Rectal smooth muscle tissue (tissue), 1 donor: Measurements from ENCODE around the gene ACADS.
"Not testable (repeated sequence)": the region's sequence is repeated elsewhere in the genome, so short reads cannot be mapped to it uniquely, and the experiment has no call there.

ENCODE experiments used
- H3K27ac ChIP-seq: one replicate; pipeline ENCODE4 v1.7.0; 2013; ENCODE audit warnings: low read depth, low read length, inconsistent platforms
- H3K27me3 ChIP-seq: one replicate; pipeline ENCODE4 v1.7.0; 2013; ENCODE audit warnings: low read length; ENCODE audit not compliant: control insufficient read depth, insufficient read depth
- H3K36me3 ChIP-seq: one replicate; pipeline ENCODE4 v1.7.0; 2013; ENCODE audit warnings: low read length; ENCODE audit not compliant: control insufficient read depth, insufficient read depth
- H3K4me1 ChIP-seq: one replicate; pipeline ENCODE4 v1.7.0; 2013; ENCODE audit warnings: low read length; ENCODE audit not compliant: control insufficient read depth, insufficient read depth
- H3K4me3 ChIP-seq: one replicate; pipeline ENCODE4 v1.7.0; 2013; ENCODE audit warnings: low read length
- H3K9ac ChIP-seq: one replicate; pipeline ENCODE4 v1.7.0; 2013; ENCODE audit warnings: low read length

Gene ACADS

DNA sequence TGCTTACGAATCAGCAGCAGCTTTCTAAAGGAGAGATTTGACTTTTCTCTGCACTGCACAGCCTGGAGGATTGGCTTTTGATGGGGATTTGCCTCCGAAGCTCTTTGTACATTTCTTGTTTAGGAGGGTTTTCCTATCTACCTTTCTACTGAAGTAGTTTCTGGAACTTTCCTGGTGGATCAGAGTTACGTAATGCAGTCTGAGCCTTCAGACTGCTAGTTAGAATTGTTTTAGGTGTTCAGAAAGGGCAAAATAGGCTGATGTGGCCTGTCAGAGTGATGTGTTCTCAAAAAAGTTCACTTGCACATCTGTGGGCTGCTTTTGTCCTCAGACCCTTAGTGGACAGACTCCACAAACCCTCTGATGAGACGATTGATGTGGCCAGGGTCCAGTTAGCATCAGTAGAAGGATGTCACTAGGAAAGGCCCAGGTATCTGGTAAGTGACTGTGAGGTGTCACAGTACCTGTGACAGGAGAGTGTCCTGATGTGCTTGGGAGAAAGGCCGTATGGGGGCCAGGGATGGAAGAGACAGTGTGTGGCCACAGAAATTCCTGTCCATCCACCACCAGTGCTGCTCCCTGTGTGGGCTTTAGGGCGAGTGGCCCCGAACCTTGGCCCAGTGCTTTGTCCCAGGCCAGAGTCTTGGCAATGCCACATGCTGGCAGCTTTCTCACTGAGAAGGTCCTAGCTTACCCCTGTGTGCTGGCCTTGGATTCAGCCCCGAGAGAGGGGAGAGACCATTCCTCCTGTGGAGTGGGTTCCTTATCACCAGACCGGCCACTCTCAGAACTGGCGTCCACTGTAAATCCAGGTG lies 4.4 kb upstream of the ACADS start:
- Histone ChIP-seq H3K36me3 (peaks cover 22% of the 10 kb centered on the region), H3K27ac (no peak overlapping the region), H3K27me3 (no peaks in the 10 kb centered on the region), H3K4me3 (no peak overlapping the region), H3K9ac (no peak overlapping the region), H3K4me1 (no peaks in the 10 kb centered on the region)

DNA sequence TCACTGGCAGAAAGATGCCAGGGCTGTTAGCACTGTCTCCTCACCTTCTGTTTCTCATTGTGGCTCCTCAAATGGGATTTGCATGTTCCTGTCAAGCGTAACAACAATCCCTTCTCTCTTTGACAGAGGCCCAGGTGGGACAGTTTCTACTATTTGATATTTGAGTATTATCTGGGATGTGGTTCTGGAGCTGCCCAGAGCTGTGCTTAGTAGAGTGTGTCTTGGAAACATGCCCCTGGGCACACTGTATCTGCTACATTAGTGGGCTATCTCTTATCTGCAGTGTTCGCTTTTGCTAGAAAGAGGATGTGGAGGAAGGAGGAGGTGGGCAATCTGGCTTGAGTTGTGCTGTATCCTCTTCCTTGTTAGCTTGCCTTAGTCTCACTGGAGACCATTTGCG lies 3.8 kb upstream of the ACADS start:
- no peak overlapping the region for H3K4me3 ChIP-seq
- no peaks in the 10 kb centered on the region for H3K27me3 ChIP-seq
- H3K4me1 ChIP-seq: no peaks in the 10 kb centered on the region
- H3K36me3 ChIP-seq: peaks cover 19% of the 10 kb centered on the region
- no peak overlapping the region for H3K9ac ChIP-seq
- H3K27ac ChIP-seq: no peak overlapping the region

DNA sequence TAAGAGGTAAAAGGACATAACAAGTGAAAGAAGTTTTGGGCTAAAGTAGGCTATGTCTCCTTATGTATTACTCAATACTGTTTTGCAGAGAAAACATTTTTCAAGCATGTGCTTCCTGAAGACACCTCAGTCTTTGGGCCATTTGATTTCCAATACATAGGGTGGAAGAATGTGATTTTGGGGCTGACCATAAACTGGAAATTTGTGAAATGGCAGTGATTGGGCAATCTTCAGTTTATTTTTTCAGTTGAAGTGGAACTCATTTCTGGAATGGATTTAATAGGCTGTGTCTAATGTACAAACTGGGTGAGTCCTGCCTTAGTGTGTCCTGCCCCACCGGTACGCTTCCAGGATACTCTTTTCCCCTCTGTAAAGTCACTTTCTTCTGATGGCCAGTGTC lies 2.8 kb upstream of the ACADS start:
- no peak overlapping the region for H3K9ac ChIP-seq
- H3K27me3 ChIP-seq: no peaks in the 10 kb centered on the region
- no peak overlapping the region for H3K4me3 ChIP-seq
- no peak overlapping the region for H3K27ac ChIP-seq
- H3K4me1 ChIP-seq: no peaks in the 10 kb centered on the region
- H3K36me3 ChIP-seq: peaks cover 19% of the 10 kb centered on the region

DNA sequence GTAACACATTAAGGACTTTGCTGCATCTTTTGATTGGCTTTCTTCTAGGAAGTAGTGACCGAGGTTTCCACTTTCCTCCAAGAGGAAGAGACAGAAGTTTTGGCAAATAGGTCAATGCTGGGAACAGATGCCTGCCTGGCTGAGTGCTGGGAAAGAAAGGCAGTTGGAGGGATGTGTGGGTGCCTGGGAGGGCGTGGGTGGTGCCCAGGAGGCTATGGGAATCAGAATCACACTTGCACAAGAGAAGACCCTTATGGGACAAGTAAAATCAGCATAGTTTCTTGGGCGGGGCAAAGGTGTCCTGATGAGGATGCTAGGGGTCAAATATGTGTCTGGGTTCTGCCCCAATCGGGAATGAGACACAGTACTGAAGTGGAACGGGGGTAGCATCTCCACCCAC lies 906 bp upstream of the ACADS start:
- H3K27me3 ChIP-seq: no peaks in the 10 kb centered on the region
- no peaks in the 10 kb centered on the region for H3K4me1 ChIP-seq
- no peak overlapping the region for H3K9ac ChIP-seq
- H3K27ac ChIP-seq: no peak overlapping the region
- H3K4me3 ChIP-seq: no peak overlapping the region
- peaks cover 11% of the 10 kb centered on the region for H3K36me3 ChIP-seq

DNA sequence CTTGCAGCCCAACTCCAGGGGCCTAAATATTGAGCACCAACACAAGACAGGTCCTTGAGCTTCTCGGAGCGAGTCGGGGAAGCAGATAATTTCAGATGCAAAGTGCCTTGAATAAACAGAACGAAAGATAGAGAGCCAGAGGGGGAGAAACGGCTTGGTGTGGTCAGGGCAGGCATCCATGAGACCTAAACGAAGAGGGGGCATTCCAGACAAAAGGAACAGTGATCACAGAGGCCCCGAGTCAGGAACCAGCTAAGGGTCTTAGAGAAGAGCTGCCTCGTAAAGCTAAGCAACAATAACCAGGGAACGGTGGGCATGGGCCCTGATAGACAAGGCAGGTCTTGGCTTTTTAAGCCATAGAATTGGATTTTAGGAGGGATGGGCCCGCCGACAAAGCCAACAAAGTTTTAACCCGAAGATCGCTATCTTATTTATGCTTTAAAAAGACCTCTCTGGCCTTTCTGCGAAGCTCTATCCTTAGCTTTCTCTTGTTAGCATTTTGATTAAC lies 421 bp upstream of the ACADS start:
- Histone ChIP-seq H3K27me3 (no peaks in the 10 kb centered on the region), H3K27ac (peak overlapping the region; percentile 53), H3K4me3 (peak overlapping the region; percentile 69), H3K4me1 (no peaks in the 10 kb centered on the region), H3K36me3 (peaks cover 6% of the 10 kb centered on the region), H3K9ac (no peak overlapping the region)

DNA sequence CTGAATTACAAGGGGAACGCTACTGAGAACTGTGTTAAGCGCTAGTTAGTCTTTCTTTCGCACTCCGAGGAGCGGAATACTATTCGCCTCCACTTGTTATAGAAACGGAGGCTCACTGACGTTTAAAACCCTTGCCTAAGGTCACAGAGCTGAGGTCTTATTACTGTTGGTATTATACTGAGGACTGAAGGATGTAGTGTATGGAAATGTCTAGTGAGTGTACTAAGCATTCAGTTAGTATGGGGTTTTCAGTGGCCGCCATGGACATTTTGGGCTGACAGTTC lies 826 bp downstream of the ACADS start:
- Histone ChIP-seq H3K36me3 (peaks cover 5% of the 10 kb centered on the region), H3K4me1 (no peaks in the 10 kb centered on the region), H3K27ac (peak overlapping the region; percentile 67), H3K4me3 (peak overlapping the region; percentile 69), H3K27me3 (no peaks in the 10 kb centered on the region), H3K9ac (peak overlapping the region; percentile 6)

DNA sequence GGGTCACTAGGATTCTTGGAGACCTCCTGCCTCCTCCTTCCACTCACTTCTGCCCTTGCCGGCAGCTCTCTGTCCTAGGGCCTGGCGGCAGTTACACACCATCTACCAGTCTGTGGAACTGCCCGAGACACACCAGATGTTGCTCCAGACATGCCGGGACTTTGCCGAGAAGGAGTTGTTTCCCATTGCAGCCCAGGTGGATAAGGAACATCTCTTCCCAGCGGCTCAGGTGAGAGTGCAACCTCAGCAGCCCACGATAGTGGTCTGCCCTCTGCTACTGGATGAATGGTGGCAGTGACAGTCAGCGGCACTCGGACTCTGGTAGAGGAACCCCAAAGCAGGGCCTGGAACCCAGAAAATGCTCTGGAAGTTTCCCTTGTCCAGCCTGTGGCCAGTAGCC lies 1.3 kb downstream of the ACADS start:
- Histone ChIP-seq H3K4me3 (peak overlapping the region; percentile 69), H3K36me3 (peaks cover 4% of the 10 kb centered on the region), H3K27ac (no peak overlapping the region), H3K9ac (no peak overlapping the region), H3K27me3 (no peaks in the 10 kb centered on the region), H3K4me1 (no peaks in the 10 kb centered on the region)

DNA sequence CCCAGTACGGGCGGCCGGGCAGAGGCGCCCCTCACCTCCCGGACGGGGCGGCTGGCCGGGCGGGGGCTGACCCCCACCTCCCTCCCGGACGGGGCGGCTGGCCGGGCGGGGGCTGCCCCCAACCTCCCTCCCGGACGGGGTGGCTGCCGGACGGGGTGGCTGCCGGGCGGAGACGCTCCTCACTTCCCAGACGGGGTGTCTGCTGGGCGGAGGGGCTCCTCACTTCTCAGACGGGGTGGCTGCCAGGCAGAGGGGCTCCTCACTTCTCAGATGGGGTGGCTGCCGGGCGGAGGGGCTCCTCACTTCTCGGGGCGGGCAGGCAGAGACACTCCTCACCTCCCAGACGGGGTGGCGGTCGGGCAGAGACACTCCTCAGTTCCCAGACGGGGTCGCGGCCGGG lies 6.6 kb downstream of the ACADS start:
- not testable (repeated sequence) for H3K27me3 ChIP-seq, H3K36me3 ChIP-seq, H3K9ac ChIP-seq, H3K4me1 ChIP-seq, H3K4me3 ChIP-seq, H3K27ac ChIP-seq

DNA sequence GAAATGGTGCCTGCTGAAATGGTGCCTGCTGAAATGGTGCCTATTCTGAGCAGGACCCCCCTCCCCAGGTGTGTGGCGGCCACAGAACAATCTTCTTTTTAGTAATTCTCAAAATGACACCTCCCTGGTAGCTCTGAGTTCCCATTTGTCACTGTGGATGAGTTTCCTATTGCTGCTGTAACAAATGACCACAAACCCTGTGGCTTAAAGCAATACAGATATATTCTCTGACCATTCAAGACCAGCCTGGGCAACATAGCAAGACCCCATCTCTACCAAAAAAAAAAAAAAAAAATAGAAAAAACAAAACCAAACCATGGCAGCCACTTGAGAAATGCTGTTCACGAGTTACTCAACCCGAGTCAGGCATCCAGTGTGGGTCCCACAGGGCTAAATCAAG lies 7.9 kb downstream of the ACADS start:
- H3K9ac ChIP-seq: no peak overlapping the region
- no peaks in the 10 kb centered on the region for H3K4me1 ChIP-seq
- H3K27ac ChIP-seq: no peak overlapping the region
- peaks cover 3% of the 10 kb centered on the region for H3K36me3 ChIP-seq
- no peak overlapping the region for H3K4me3 ChIP-seq
- H3K27me3 ChIP-seq: no peaks in the 10 kb centered on the region

DNA sequence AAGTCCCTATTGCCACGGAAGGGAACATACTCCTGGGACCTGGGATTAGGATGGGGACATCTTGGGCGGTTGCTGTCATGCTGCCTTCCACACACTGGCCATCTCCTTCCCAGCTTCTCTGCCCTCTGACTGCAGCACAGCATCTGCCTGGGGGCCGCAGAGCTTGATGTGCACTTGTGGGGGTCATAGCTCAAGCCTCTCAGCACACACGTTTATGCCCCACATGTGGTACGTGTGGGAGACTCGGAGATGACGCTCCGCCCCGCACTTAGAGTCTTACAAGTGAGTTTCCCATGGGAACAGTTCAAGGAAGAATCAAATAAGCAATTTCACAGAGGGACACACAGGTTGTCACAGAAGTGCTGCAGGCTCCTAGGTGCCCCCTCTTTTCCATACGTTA lies 8.6 kb downstream of the ACADS start:
- H3K4me1 ChIP-seq: no peaks in the 10 kb centered on the region
- no peaks in the 10 kb centered on the region for H3K27me3 ChIP-seq
- no peak overlapping the region for H3K4me3 ChIP-seq
- no peak overlapping the region for H3K27ac ChIP-seq
- H3K9ac ChIP-seq: no peak overlapping the region
- peaks cover 4% of the 10 kb centered on the region for H3K36me3 ChIP-seq

DNA sequence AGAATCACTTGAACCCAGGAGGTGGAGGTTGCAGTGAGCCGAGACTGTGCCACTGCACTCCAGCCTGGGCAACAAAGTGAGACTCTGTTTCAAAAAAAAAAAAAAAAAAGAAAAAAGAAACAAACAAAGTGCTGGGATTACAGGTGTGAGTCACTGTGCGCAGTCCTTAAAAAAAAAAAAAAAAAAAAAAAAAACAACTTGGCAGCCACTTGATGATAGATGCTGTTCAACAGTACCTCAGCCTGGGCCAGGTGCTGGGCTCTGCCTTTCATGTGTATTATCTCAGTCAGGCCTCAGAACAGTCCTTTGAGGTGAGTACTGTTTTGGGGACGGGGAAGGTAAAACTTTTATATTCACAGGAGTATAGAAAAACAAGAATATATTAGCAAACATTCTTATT lies 9.6 kb downstream of the ACADS start:
- H3K4me3 ChIP-seq: no peak overlapping the region
- H3K27me3 ChIP-seq: no peaks in the 10 kb centered on the region
- peaks cover 2% of the 10 kb centered on the region for H3K36me3 ChIP-seq
- no peak overlapping the region for H3K9ac ChIP-seq
- no peaks in the 10 kb centered on the region for H3K4me1 ChIP-seq
- H3K27ac ChIP-seq: no peak overlapping the region

DNA sequence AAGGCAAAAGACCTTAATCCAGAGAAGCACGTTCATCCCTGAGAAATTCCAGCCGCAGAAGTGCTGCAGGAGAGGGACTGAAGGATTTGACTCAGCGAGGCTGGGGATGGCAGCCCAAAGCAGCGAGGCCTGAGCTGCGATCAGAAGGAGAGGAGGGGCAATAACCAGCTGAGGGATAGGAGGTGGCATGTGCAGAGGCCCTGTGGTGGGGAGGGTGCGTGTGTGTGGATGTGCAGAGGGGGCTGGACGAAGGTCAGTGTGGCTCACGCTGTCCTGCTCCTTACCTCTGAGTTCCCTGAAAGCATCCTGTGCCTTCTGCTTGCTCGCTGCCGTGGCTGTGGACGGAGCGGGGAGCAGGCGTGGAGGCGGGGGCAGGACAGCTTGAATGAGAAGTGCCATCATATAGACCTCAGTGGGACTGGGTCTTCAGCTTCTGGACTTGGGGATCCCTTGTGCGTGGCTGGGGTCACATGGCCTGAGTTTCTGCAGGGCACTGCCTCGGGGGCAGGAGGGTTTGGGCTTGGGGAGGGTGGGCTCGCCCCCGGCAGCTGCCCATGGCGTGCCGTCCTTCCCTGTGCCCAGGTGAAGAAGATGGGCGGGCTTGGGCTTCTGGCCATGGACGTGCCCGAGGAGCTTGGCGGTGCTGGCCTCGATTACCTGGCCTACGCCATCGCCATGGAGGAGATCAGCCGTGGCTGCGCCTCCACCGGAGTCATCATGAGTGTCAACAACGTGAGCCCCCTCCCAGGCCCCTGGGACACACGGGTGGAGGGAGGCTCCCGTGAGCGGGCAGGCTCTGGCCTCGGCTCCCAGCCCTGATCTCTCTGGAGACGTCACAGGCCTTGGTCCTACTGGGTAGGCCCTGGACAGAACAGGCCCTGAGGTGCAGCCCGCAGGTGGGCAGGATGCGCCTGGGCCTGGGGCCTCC lies 11.0 kb downstream of the ACADS start:
- Histone ChIP-seq H3K36me3 (peaks cover 2% of the 10 kb centered on the region), H3K27ac (no peak overlapping the region), H3K27me3 (no peaks in the 10 kb centered on the region)

More for the DNA sequence above, 11.0 kb downstream of the ACADS start:
- Histone ChIP-seq H3K4me1 (no peaks in the 10 kb centered on the region), H3K4me3 (no peak overlapping the region), H3K9ac (no peak overlapping the region)
